ENCODE measurements around the gene MYO5A.

- TF ChIP-seq CTCF (tag by site-specific recombination; IDR thresholded peaks at IDR 0.05) (no peak), ZNF133 (tag by site-specific recombination; IDR thresholded peaks at IDR 0.05) (no peak), ZNF335 (tag by site-specific recombination; conservative IDR thresholded peaks at IDR 0.05) (no peak), PRDM10 (tag by site-specific recombination; IDR thresholded peaks at IDR 0.05) (no peak), ZNF350 (tag by site-specific recombination; IDR thresholded peaks at IDR 0.05) (no peak), REST (tag by site-specific recombination; IDR thresholded peaks at IDR 0.05) (no peak)
Measured at GRCh38 chr15:52405856-52406255, 122.8 kb downstream of the MYO5A start.

Measured in HEK293 (cell line).